Fibroblast of pulmonary artery (primary cell): ENCODE measurements around the gene SAP30L.
A peak's percentile ranks its signal among the peaks of the same experiment; 100 is the strongest.

Source experiments
- DNase-seq: peaks from one replicate; pipeline ENCODE4 v3.0.0-alpha.2; 2010; ENCODE audit warnings: low read depth
- H3K4me3 ChIP-seq: replicated peaks from 2 replicates; pipeline ENCODE4 v1.5.1; 2011; ENCODE audit warnings: low read depth, mild to moderate bottlenecking, control low read depth, low read length, moderate library complexity
- CTCF ChIP-seq: IDR thresholded peaks from 2 replicates; pipeline ENCODE4 v1.5.1; 2011; ENCODE audit warnings: mild to moderate bottlenecking, control low read depth, low read length, inconsistent platforms; ENCODE audit errors: missing control alignments

SAP30L gene

GRCh38 chr5:154402611-154403010 is 43.2 kb upstream of the SAP30L start:
- no peak for TF ChIP-seq CTCF
- no peak for DNase-seq
- no peak overlapping the region for H3K4me3 ChIP-seq

- no peak overlapping the region for H3K4me3 ChIP-seq
- DNase-seq = no peak
- TF ChIP-seq CTCF = no peak
Observed at GRCh38 chr5:154403234-154403633, 42.6 kb upstream of the SAP30L start.

GRCh38 chr5:154403776-154404387 is 41.9 kb upstream of the SAP30L start:
- no peak for DNase-seq
- H3K4me3 ChIP-seq = no peak overlapping the region

GRCh38 chr5:154405078-154405792 is 40.6 kb upstream of the SAP30L start:
- peak overlapping the region; percentile 43 for H3K4me3 ChIP-seq
- TF ChIP-seq CTCF = peak; percentile 81
- peak; percentile 78 for DNase-seq

More at GRCh38 chr5:154403776-154404387, 41.9 kb upstream of the SAP30L start:
- no peak for TF ChIP-seq CTCF

- H3K4me3 ChIP-seq = no peak overlapping the region
- DNase-seq = no peak
- no peak for TF ChIP-seq CTCF
Observed at GRCh38 chr5:154406231-154406630, 39.6 kb upstream of the SAP30L start.

- DNase-seq = no peak
- no peak overlapping the region for H3K4me3 ChIP-seq
- no peak for TF ChIP-seq CTCF
Observed at GRCh38 chr5:154406826-154407225, 39.0 kb upstream of the SAP30L start.
